Measurements from ENCODE around the gene SYNJ1. TPM values are rescaled to one million over a fixed set of nuclear protein-coding genes. Genes with fewer than 3 reads are reported as not detected.
A peak's percentile ranks its signal among the peaks of the same experiment; 100 is the strongest.

The SYNJ1 gene
- total RNA-seq, 1 experiment from 2014 or later, result 4.2 TPM

- ChIA-PET CTCF (interaction anchor here (0.8 to 2.2 kb wide), 8 partner anchors 42 to 633 kb away, joined by 3 to 7 read pairs (median 4); partner anchors contain the start of gene PAXBP1), POLR2A (interaction anchor here (0.6 to 1.4 kb wide), 4 partner anchors 18 to 116 kb away, joined by 3 to 10 read pairs (median 6); partner anchors contain the start of genes CFAP298 and PAXBP1)
- peaks cover 5% of the 10 kb centered on the region; the same call in 1 of the 2 replicates for H3K36me3 Mint-ChIP-seq
- H3K9me3 Mint-ChIP-seq, result no peaks in the 10 kb centered on the region
- peaks cover 9% of the 10 kb centered on the region; the same call in 1 of the 2 replicates for H3K4me1 Mint-ChIP-seq
- no peak for DNase-seq (ENCODE audit: low spot score)
- TF ChIP-seq NR3C1 (CRISPR knock-in tag; conservative IDR thresholded peaks at IDR 0.05; ENCODE audit: low read depth), result no peak
- TF ChIP-seq EMX1 (CRISPR knock-in tag; IDR thresholded peaks at IDR 0.05), result no peak
- no peaks in the 10 kb centered on the region for H3K27me3 Mint-ChIP-seq (ENCODE audit: low read depth)
- no peak overlapping the region for H3K27ac Mint-ChIP-seq
- H3K4me3 Mint-ChIP-seq, result peak overlapping the region; percentile 96
- ATAC-seq, result no peak
Measured at GRCh38 chr21:32728848-32729247, 1.0 kb upstream of the SYNJ1 start.

- peaks cover 4% of the 10 kb centered on the region; the same call in 1 of the 2 replicates for H3K36me3 Mint-ChIP-seq
- 0 out of 2 replicates have a peak, but pooled peaks have one; percentile 51 for TF ChIP-seq ARID4B (CRISPR knock-in tag; IDR thresholded peaks at IDR 0.05; ENCODE audit: borderline replicate concordance)
- 0 out of 2 replicates have a peak, but pooled peaks have one; percentile 13 for TF ChIP-seq MYBL2 (CRISPR knock-in tag; IDR thresholded peaks at IDR 0.05)
- no peak for TF ChIP-seq ELF4 (CRISPR knock-in tag; IDR thresholded peaks at IDR 0.05; ENCODE audit: low read depth)
- H3K27me3 Mint-ChIP-seq (ENCODE audit: low read depth), result no peaks in the 10 kb centered on the region
- ChIA-PET POLR2A (interaction anchor here (0.6 to 1.4 kb wide), 5 partner anchors 19 to 116 kb away, joined by 3 to 10 read pairs (median 4); partner anchors contain the start of genes CFAP298 and PAXBP1), CTCF (interaction anchor here (0.8 to 2.2 kb wide), 11 partner anchors 43 to 633 kb away, joined by 3 to 7 read pairs (median 4); partner anchors contain the start of genes CFAP298 and PAXBP1)
- peak overlapping the region; percentile 61 for H3K27ac Mint-ChIP-seq
- no peak for ATAC-seq
- no peaks in the 10 kb centered on the region for H3K9me3 Mint-ChIP-seq
- peaks cover 9% of the 10 kb centered on the region; the same call in 1 of the 2 replicates for H3K4me1 Mint-ChIP-seq
- peak overlapping the region; percentile 96 for H3K4me3 Mint-ChIP-seq
- no peak for DNase-seq (ENCODE audit: low spot score)
Measured at GRCh38 chr21:32728456-32728839, 635 bp upstream of the SYNJ1 start.

GRCh38 chr21:32726839-32727686, 750 bp downstream of the SYNJ1 start:
- peak overlapping the region; percentile 96 for H3K4me3 Mint-ChIP-seq
- DNase-seq (ENCODE audit: low spot score) (no peak), ATAC-seq (no peak)
- H3K36me3 Mint-ChIP-seq, result no peaks in the 10 kb centered on the region
- TF ChIP-seq NR1H2 (CRISPR knock-in tag; IDR thresholded peaks at IDR 0.05) (no peak), RELA (CRISPR knock-in tag; IDR thresholded peaks at IDR 0.05; ENCODE audit: borderline replicate concordance) (no peak), CREM (CRISPR knock-in tag; IDR thresholded peaks at IDR 0.05) (no peak)
- H3K4me1 Mint-ChIP-seq, result peaks cover 9% of the 10 kb centered on the region; the same call in 1 of the 2 replicates
- H3K27ac Mint-ChIP-seq, result peak overlapping the region; percentile 28; the same call in 1 of the 2 replicates
- ChIA-PET CTCF (interaction anchor here (0.5 to 2.2 kb wide), 9 partner anchors 23 to 635 kb away, joined by 3 to 7 read pairs (median 4); partner anchors contain the start of gene CFAP298), POLR2A (interaction anchor here (1.2 to 1.4 kb wide), 3 partner anchors 9 to 115 kb away, joined by 5 to 10 read pairs (median 7); partner anchors contain the start of genes CFAP298 and PAXBP1)
- H3K9me3 Mint-ChIP-seq, result no peaks in the 10 kb centered on the region
- H3K27me3 Mint-ChIP-seq (ENCODE audit: low read depth), result no peaks in the 10 kb centered on the region

- POLR2A ChIA-PET, result no interaction called here
- Mint-ChIP-seq H3K36me3 (no peaks in the 10 kb centered on the region), H3K9me3 (no peaks in the 10 kb centered on the region), H3K4me1 (no peaks in the 10 kb centered on the region), H3K27me3 (ENCODE audit: low read depth) (no peaks in the 10 kb centered on the region), H3K27ac (no peak overlapping the region), H3K4me3 (no peak overlapping the region)
- CTCF ChIA-PET, result no interaction called here
- ATAC-seq, result no peak
- no peak for DNase-seq (ENCODE audit: low spot score)
- TF ChIP-seq SP1 (CRISPR knock-in tag; conservative IDR thresholded peaks at IDR 0.05) (no peak), STAT6 (CRISPR knock-in tag; conservative IDR thresholded peaks at IDR 0.05; ENCODE audit: low read depth) (no peak), FOXJ3 (CRISPR knock-in tag; IDR thresholded peaks at IDR 0.05; ENCODE audit: borderline replicate concordance) (no peak), SMAD4 (CRISPR knock-in tag; IDR thresholded peaks at IDR 0.05) (no peak), MYBL2 (CRISPR knock-in tag; IDR thresholded peaks at IDR 0.05) (no peak), MXD4 (CRISPR knock-in tag; IDR thresholded peaks at IDR 0.05; ENCODE audit: borderline replicate concordance) (no peak), TP53 (CRISPR knock-in tag; IDR thresholded peaks at IDR 0.05) (no peak), NR2C2 (CRISPR knock-in tag; IDR thresholded peaks at IDR 0.05) (no peak), NR1H2 (CRISPR knock-in tag; IDR thresholded peaks at IDR 0.05) (no peak), TEAD4 (CRISPR knock-in tag; IDR thresholded peaks at IDR 0.05) (no peak), ESRRA (CRISPR knock-in tag; IDR thresholded peaks at IDR 0.05; ENCODE audit: borderline replicate concordance) (no peak), ETV6 (CRISPR knock-in tag; IDR thresholded peaks at IDR 0.05) (no peak), ZMAT4 (CRISPR knock-in tag; IDR thresholded peaks at IDR 0.05) (no peak)
Measured at GRCh38 chr21:32719085-32719484, 8.7 kb downstream of the SYNJ1 start.
